ENCODE measurements around the gene SMYD5. TPM values are rescaled to one million over a fixed set of nuclear protein-coding genes. Genes with fewer than 3 reads are reported as not detected.

SMYD5 gene
- total RNA-seq, 4 donors from 2014 or later, result 5.6 to 22.1 (median 17.6) TPM

DNA sequence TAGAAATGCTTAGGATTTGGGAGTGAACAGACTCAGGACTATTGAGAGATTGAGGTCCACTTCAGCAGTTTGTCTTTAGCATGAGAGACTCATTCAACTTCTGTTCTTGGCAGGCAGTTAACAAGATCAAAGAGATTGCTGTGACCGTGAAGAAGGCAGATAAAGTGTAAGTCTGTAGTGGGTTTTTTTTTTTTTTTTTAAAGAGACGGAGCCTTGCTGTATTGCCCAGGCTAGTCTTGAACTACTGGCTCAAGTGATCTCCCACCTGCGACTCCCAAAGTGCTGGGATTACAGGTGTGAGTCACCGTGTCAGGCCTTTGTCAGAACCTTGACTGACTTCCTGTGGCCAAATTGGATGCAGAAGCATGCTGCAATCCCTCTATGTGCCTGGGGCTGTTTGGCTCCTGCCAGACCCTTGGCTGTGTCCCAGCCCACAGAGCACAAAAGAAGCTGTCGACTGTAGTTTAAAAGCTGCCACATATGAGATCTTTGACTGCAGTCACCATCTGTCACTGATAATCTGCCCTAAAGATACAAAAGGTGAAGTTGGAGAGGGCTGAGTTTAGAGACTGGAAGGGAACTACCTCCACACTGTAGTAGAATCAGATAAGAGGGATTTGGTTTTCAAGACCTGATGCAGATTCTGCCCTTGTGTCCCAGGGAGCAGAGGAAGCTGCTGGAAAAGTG, 30.0 kb downstream of the SMYD5 start:
- 34 to 40% methylated on average over 5 of the region's 5 CpGs for WGBS, 2 donors
- intact Hi-C loops (cut with DNase I), result no loop called here
- Histone ChIP-seq H3K27me3 (no peaks in the 10 kb centered on the region), H3K27ac (no peak overlapping the region), H3K36me3 (peaks cover 18 to 100% (median 45%) of the 10 kb centered on the region in 3 donors), H3K4me1 (peaks cover 0 to 36% (median 3%) of the 10 kb centered on the region in 3 donors), H3K4me3 (no peak overlapping the region), H3K9me3 (no peaks in the 10 kb centered on the region)
- TF ChIP-seq POLR2A (IDR thresholded peaks at IDR 0.05), result no peak
- TF ChIP-seq, protein P1, sequence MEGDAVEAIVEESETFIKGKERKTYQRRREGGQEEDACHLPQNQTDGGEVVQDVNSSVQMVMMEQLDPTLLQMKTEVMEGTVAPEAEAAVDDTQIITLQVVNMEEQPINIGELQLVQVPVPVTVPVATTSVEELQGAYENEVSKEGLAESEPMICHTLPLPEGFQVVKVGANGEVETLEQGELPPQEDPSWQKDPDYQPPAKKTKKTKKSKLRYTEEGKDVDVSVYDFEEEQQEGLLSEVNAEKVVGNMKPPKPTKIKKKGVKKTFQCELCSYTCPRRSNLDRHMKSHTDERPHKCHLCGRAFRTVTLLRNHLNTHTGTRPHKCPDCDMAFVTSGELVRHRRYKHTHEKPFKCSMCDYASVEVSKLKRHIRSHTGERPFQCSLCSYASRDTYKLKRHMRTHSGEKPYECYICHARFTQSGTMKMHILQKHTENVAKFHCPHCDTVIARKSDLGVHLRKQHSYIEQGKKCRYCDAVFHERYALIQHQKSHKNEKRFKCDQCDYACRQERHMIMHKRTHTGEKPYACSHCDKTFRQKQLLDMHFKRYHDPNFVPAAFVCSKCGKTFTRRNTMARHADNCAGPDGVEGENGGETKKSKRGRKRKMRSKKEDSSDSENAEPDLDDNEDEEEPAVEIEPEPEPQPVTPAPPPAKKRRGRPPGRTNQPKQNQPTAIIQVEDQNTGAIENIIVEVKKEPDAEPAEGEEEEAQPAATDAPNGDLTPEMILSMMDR (IDR thresholded peaks at IDR 0.05), result no peak
- DNase-seq, result no peak

DNA sequence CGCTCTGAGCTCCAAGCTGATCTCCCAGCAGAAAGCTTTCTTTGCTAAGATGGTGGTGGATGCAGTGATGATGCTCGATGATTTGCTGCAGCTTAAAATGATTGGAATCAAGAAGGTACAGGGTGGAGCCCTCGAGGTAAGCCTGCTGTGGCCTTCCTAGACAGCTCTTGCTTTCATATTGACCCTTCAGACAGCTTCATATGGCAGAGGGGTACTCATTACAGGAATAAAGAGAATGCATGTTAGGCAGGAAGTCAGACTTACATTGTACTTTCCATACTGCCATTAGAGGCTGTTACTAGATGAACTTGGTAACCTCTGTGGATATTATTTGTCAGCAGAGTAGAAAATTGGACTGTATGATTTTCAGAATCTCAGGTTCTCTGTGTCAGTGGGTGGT, 30.5 kb downstream of the SMYD5 start:
- no peak overlapping the region for H3K27ac ChIP-seq
- H3K4me1 ChIP-seq, result peaks cover 0 to 31% (median 3%) of the 10 kb centered on the region in 3 donors
- no peaks in the 10 kb centered on the region for H3K9me3 ChIP-seq
- no peak for TF ChIP-seq POLR2A (IDR thresholded peaks at IDR 0.05)
- TF ChIP-seq, protein P1 (IDR thresholded peaks at IDR 0.05), result no peak
- H3K4me3 ChIP-seq, result no peak overlapping the region
- WGBS, 2 donors, result 66 to 77% methylated on average over 3 of the region's 3 CpGs
- no peak for DNase-seq
- intact Hi-C loops (cut with DNase I), result no loop called here
- no peaks in the 10 kb centered on the region for H3K27me3 ChIP-seq
- H3K36me3 ChIP-seq, result peaks cover 18 to 100% (median 51%) of the 10 kb centered on the region in 3 donors

DNA sequence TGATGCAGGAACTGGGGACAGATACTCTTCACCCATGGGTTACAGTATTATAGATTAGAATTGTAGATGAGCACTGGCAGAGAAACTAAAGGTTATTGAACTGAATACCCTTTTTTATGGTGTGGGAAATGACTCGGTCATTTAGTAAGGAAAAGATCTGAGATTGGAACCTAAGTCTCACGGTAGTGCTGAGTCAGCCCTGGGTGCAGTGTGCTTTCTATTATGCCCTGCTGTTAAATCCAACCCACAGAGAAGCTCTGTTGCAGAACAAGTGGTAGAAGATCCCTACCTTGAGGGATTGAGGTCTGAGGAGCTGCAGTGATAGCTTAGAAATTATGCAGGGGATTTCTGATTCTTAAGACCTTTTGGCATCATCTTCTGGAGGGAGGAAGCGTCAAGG, 32.8 kb downstream of the SMYD5 start:
- no peak for TF ChIP-seq POLR2A (IDR thresholded peaks at IDR 0.05)
- TF ChIP-seq, protein P1 (IDR thresholded peaks at IDR 0.05), result no peak
- no peak for DNase-seq
- H3K4me1 ChIP-seq, result peaks cover 0 to 23% (median 3%) of the 10 kb centered on the region in 3 donors
- H3K36me3 ChIP-seq, result peaks cover 21 to 100% (median 71%) of the 10 kb centered on the region in 3 donors
- WGBS, 2 donors, result 69 to 81% methylated on average over 3 of the region's 3 CpGs
- H3K4me3 ChIP-seq, result no peak overlapping the region
- H3K27me3 ChIP-seq, result no peaks in the 10 kb centered on the region
- no peaks in the 10 kb centered on the region for H3K9me3 ChIP-seq
- H3K27ac ChIP-seq, result no peak overlapping the region
- intact Hi-C loops (cut with DNase I), result no loop called here

DNA sequence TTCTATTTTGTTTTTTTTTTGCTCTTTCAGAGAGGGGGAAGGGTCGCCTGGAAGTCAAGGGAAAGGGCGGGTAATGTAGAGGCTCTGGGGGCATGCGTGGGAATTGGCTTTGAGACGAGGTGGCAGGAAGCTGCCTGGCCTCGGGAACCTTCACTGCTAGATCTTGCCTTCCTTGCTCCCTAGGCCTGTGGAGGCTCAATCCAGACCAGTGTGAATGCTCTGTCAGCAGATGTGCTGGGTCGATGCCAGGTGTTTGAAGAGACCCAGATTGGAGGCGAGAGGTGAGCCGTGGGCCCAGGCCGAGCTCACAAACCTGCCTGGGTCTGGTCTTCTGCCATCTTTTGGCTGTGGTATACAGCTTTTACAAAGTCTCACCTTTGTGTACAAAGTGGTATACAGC, 35.6 kb downstream of the SMYD5 start:
- peaks cover 0 to 8% (median 0%) of the 10 kb centered on the region in 3 donors for H3K4me1 ChIP-seq
- no peaks in the 10 kb centered on the region for H3K27me3 ChIP-seq
- whole genome bisulfite sequencing, 2 donors, result 90 to 92% methylated on average over 4 to 5 of the region's 9 CpGs
- intact Hi-C loops (cut with DNase I), result no loop called here
- no peak for DNase-seq
- TF ChIP-seq POLR2A (IDR thresholded peaks at IDR 0.05), result no peak
- TF ChIP-seq, protein P1 (IDR thresholded peaks at IDR 0.05), result no peak
- H3K9me3 ChIP-seq, result no peaks in the 10 kb centered on the region
- no peak overlapping the region for H3K27ac ChIP-seq
- no peak overlapping the region for H3K4me3 ChIP-seq
- peaks cover 19 to 100% (median 70%) of the 10 kb centered on the region in 3 donors for H3K36me3 ChIP-seq

DNA sequence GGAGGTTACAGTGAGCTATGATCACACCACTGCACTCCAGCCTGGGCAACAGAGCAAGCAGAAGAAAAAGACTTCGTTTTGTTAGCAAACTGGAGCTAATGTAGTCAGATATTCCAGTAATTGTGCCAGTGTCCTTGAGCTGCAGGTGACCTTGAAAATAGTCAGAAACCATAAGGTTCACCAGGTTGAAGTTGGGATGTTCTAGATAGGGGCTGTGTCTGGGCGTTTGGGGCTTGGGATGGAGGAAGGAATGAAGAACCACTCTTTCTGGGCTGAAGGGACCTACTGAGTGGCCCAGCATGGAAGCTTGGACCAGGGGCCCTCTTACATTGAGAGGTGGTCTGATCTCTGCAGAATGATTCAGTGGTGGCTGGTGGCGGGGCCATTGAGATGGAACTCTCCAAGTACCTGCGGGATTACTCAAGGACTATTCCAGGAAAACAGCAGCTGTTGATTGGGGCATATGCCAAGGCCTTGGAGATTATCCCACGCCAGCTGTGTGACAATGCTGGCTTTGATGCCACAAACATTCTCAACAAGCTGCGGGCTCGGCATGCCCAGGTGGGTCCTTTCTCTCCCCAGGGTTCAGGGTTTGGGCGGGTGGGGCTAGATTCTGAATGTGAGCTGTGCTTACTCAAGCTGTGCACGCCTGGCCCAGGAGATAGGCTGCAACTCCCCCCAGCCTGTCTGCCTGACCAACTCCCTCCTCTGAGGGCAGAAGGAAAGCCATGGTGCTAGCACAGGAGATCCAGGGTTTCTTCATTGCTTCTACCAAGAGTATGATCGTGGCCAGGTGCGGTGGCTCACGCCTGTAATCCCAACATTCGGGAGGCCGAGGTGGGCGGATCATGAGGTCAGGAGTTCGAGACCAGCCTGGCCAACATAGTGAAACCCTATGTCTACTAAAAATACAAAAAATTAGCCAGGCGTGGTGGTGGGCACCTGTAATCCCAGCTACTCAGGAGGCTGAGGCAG, 37.1 kb downstream of the SMYD5 start:
- intact Hi-C loops (cut with DNase I), result no loop called here
- no peak overlapping the region for H3K27ac ChIP-seq
- H3K4me1 ChIP-seq, result peaks cover 0 to 14% (median 0%) of the 10 kb centered on the region in 3 donors
- no peaks in the 10 kb centered on the region for H3K9me3 ChIP-seq
- DNase-seq, result no peak
- H3K36me3 ChIP-seq, result peaks cover 16 to 94% (median 57%) of the 10 kb centered on the region in 3 donors
- 88 to 90% methylated on average over 10 to 13 of the region's 17 CpGs for WGBS, 2 donors
- no peak for TF ChIP-seq POLR2A (IDR thresholded peaks at IDR 0.05)
- TF ChIP-seq, protein P1 (IDR thresholded peaks at IDR 0.05), result no peak
- no peaks in the 10 kb centered on the region for H3K27me3 ChIP-seq
- H3K4me3 ChIP-seq, result no peak overlapping the region
